Measurements from ENCODE around the gene IL19. TPM values are rescaled to one million over a fixed set of nuclear protein-coding genes. Genes with fewer than 3 reads are reported as not detected.

IL19 gene
- total and polyA plus RNA-seq, 2 of the 13 experiments (the other 11 are each of a cell fraction or from before 2014, with no cell fraction given): not detected

GRCh38 chr1:206735553-206736031 lies 35.0 kb upstream of the IL19 start (continued):
- TF ChIP-seq ZNF687 (CRISPR knock-in tag; IDR thresholded peaks at IDR 0.05) (no peak), ZBTB1 (CRISPR knock-in tag; IDR thresholded peaks at IDR 0.05; ENCODE audit: borderline replicate concordance) (no peak), YEATS2 (CRISPR knock-in tag; IDR thresholded peaks at IDR 0.05; ENCODE audit: borderline replicate concordance) (no peak)

- Histone ChIP-seq H3K27me3 (ENCODE audit: control insufficient read depth in 1 of 2, insufficient read depth in 2 of 2, low read length in 2 of 2) (peaks cover 0 to 5% of the 10 kb centered on the region in 2 experiments; a peak in 1 of 5 replicates), H3K4me3 (replicated peaks in 1 of 3; ENCODE audit: insufficient read depth in 1 of 3, low read depth in 2 of 3, low read length in 3 of 3) (no peak overlapping the region), H3K4me2 (ENCODE audit: low read depth, low read length) (no peak overlapping the region), H3K79me2 (ENCODE audit: insufficient read depth, low read length) (no peaks in the 10 kb centered on the region), H3K9me3 (ENCODE audit: low read length) (no peaks in the 10 kb centered on the region), H3K4me1 (ENCODE audit: insufficient read depth, low read length) (no peaks in the 10 kb centered on the region), H2AFZ (ENCODE audit: low read length) (no peak overlapping the region), H3K36me3 (replicated peaks in 1 of 2; ENCODE audit: control insufficient read depth in 1 of 2, insufficient read depth in 2 of 2, low read length in 2 of 2) (peaks cover 6 to 10% of the 10 kb centered on the region in 2 experiments; a peak in 3 of 5 replicates), H3K9ac (ENCODE audit: insufficient read depth, low read depth, low read length) (no peak overlapping the region), H3K27ac (ENCODE audit: extremely low read length, insufficient read depth, low read length) (no peak overlapping the region), H4K20me1 (ENCODE audit: insufficient read depth, low read length) (no peaks in the 10 kb centered on the region)
- WGBS (ENCODE audit: low lambda C conversion rate): 89% methylated on average over 14 of the region's 14 CpGs
- ChIA-PET CTCF (ENCODE audit: low intra/inter-chr PET ratio, low total read pairs) (interaction anchor here (1.4 kb wide), 1 partner anchor 176 kb away, joined by 3 read pairs; no protein-coding TSS in a partner anchor), POLR2A (no interaction called here)
- FAIRE-seq (no peak), DNase-seq (ENCODE audit: low spot score) (no peak), ATAC-seq (no peak)
- in situ Hi-C loops (cut with HindIII; ENCODE audit: extremely low pct_ligation_motif_present, low pct_unique_long_range_greater_than_20kb) (loop anchor here (5.0 to 10.0 kb wide), 2 partner anchors 175 to 248 kb away; no protein-coding TSS in a partner anchor), intact Hi-C loops (cut with micrococcal nuclease; ENCODE audit: unreplicated experiment) (loop anchor here (10.0 kb wide), 1 partner anchor 338 kb away; no protein-coding TSS in a partner anchor)
- BruUV-seq (replicated peaks): no TSS peak
- no peak for TF ChIP-seq GZF1 (CRISPR knock-in tag; IDR thresholded peaks at IDR 0.05)
- TF ChIP-seq AGO1 (IDR thresholded peaks at IDR 0.05; ENCODE audit: low read depth, low read length, poor library complexity, severe bottlenecking): no peak
- TF ChIP-seq ASH2L (IDR thresholded peaks at IDR 0.05; ENCODE audit: insufficient read length, low read depth, low read length): no peak
- no peak for TF ChIP-seq ZBTB38 (CRISPR knock-in tag; IDR thresholded peaks at IDR 0.05)
- TF ChIP-seq SIX1 (CRISPR knock-in tag; IDR thresholded peaks at IDR 0.05; ENCODE audit: borderline replicate concordance): no peak
- TF ChIP-seq STAT6 (CRISPR knock-in tag; IDR thresholded peaks at IDR 0.05; ENCODE audit: borderline replicate concordance): no peak
- no peak for TF ChIP-seq KAT8 (CRISPR knock-in tag; IDR thresholded peaks at IDR 0.05)
- no peak for TF ChIP-seq ZNF737 (CRISPR knock-in tag; IDR thresholded peaks at IDR 0.05; ENCODE audit: borderline replicate concordance)
- no peak for TF ChIP-seq ZNF20 (CRISPR knock-in tag; IDR thresholded peaks at IDR 0.05)
Measured at GRCh38 chr1:206736878-206737728, 33.5 kb upstream of the IL19 start.
